T-helper 1 cell treated with Interleukin-12 subunit alpha and Interleukin-12 subunit beta and Interleukin-4 antibody, amounts not matched to agents 30 ng/mL and 1 ng/mL, for 36 hours (primary cell): Measurements from ENCODE around the gene P2RY2. TPM values are rescaled to one million over a fixed set of nuclear protein-coding genes. Genes with fewer than 3 reads are reported as not detected.

Source experiments
- intact Hi-C: fragments of 100-400 bp; cut with micrococcal nuclease; formaldehyde crosslinking; loops from one replicate; pipeline ENCODE4 v1.15.1; 2024
- total RNA-seq: library from RNA; stranded (reverse); gene quantifications from 2 replicates; pipeline ENCODE4 v1.2.3, GENCODE V29; 2022

Gene P2RY2
- total RNA-seq, 1 donor from 2014 or later: not detected

- intact Hi-C loops: loop anchor here (5.0 to 10.0 kb wide), 2 partner anchors 266 to 429 kb away; partner anchors contain the start of gene ATG16L2
Measured at GRCh38 chr11:73241300-73241699, 23.2 kb downstream of the P2RY2 start.

- intact Hi-C loops: loop anchor here (1.0 to 10.0 kb wide), 8 partner anchors 57 to 771 kb away; partner anchors contain the start of gene ATG16L2
Measured at GRCh38 chr11:73242251-73243092, 24.4 kb downstream of the P2RY2 start.

- intact Hi-C loops: loop anchor here (2.0 to 10.0 kb wide), 4 partner anchors 268 to 658 kb away; partner anchors contain the start of gene ATG16L2
Measured at GRCh38 chr11:73243093-73243485, 25.0 kb downstream of the P2RY2 start.

GRCh38 chr11:73244589-73245240 lies 26.6 kb downstream of the P2RY2 start:
- intact Hi-C loops: loop anchor here (5.0 to 10.0 kb wide), 2 partner anchors 270 to 432 kb away; partner anchors contain the start of gene ATG16L2

- intact Hi-C loops: loop anchor here (10.0 kb wide), 1 partner anchor 271 kb away; no protein-coding TSS in a partner anchor
Measured at GRCh38 chr11:73245461-73245860, 27.4 kb downstream of the P2RY2 start.

GRCh38 chr11:73246303-73246702 lies 28.2 kb downstream of the P2RY2 start:
- intact Hi-C loops: loop anchor here (10.0 kb wide), 1 partner anchor 272 kb away; no protein-coding TSS in a partner anchor

- intact Hi-C loops: loop anchor here (10.0 kb wide), 1 partner anchor 274 kb away; no protein-coding TSS in a partner anchor
Measured at GRCh38 chr11:73248526-73249185, 30.6 kb downstream of the P2RY2 start.

GRCh38 chr11:73249304-73249703 lies 31.2 kb downstream of the P2RY2 start:
- intact Hi-C loops: loop anchor here (10.0 kb wide), 1 partner anchor 275 kb away; no protein-coding TSS in a partner anchor

GRCh38 chr11:73249853-73250783 lies 32.0 kb downstream of the P2RY2 start:
- intact Hi-C loops: loop anchor here (5.0 to 10.0 kb wide), 2 partner anchors 87 to 275 kb away; no protein-coding TSS in a partner anchor

GRCh38 chr11:73252577-73253191 lies 34.6 kb downstream of the P2RY2 start:
- intact Hi-C loops: loop anchor here (2.0 to 5.0 kb wide), 2 partner anchors 36 to 85 kb away; no protein-coding TSS in a partner anchor

- intact Hi-C loops: no loop called here
Measured at GRCh38 chr11:73257342-73258103, 39.4 kb downstream of the P2RY2 start.

GRCh38 chr11:73258104-73259035 lies 40.3 kb downstream of the P2RY2 start:
- intact Hi-C loops: no loop called here

GRCh38 chr11:73259406-73260126 lies 41.5 kb downstream of the P2RY2 start:
- intact Hi-C loops: no loop called here

GRCh38 chr11:73260127-73260457 lies 42.0 kb downstream of the P2RY2 start:
- intact Hi-C loops: no loop called here

GRCh38 chr11:73262851-73263495 lies 44.9 kb downstream of the P2RY2 start:
- intact Hi-C loops: no loop called here

- intact Hi-C loops: no loop called here
Measured at GRCh38 chr11:73263640-73264039, 45.6 kb downstream of the P2RY2 start.
